Kasumi-1 (cell line): ENCODE results near the gene GLS.

ENCODE experiments used
- DNase-seq, 2 experiments: peaks; one replicate each; lab custom pipeline; 2025; lab: John Stamatoyannopoulos, UW

GLS gene

GRCh38 chr2:190887089-190887488 is 6.5 kb downstream of the GLS start:
- no peak for DNase-seq

- no peak for DNase-seq
These were observed 7.8 kb downstream of the GLS start for GRCh38 chr2:190888449-190888848.

GRCh38 chr2:190889175-190889943 is 8.7 kb downstream of the GLS start:
- no peak for DNase-seq

- peak; percentile 82 to 83 for DNase-seq
These were observed 10.8 kb downstream of the GLS start for GRCh38 chr2:190891372-190891771.

- DNase-seq: no peak
These were observed 11.3 kb downstream of the GLS start for GRCh38 chr2:190891889-190892288.

GRCh38 chr2:190893157-190893556 is 12.5 kb downstream of the GLS start:
- no peak for DNase-seq

- no peak for DNase-seq
These were observed 15.9 kb downstream of the GLS start for GRCh38 chr2:190896477-190896876.

- no peak for DNase-seq
These were observed 23.3 kb downstream of the GLS start for GRCh38 chr2:190903693-190904450.

- no peak for DNase-seq
These were observed 24.1 kb downstream of the GLS start for GRCh38 chr2:190904640-190905261.

- no peak for DNase-seq
These were observed 27.9 kb downstream of the GLS start for GRCh38 chr2:190908532-190908931.

GRCh38 chr2:190909680-190910079 is 29.1 kb downstream of the GLS start:
- no peak for DNase-seq

- DNase-seq: no peak
These were observed 29.9 kb downstream of the GLS start for GRCh38 chr2:190910341-190911136.

- no peak for DNase-seq
These were observed 31.2 kb downstream of the GLS start for GRCh38 chr2:190911813-190912212.

GRCh38 chr2:190912726-190913125 is 32.1 kb downstream of the GLS start:
- DNase-seq: no peak

GRCh38 chr2:190913725-190914124 is 33.1 kb downstream of the GLS start:
- no peak for DNase-seq

- DNase-seq: no peak
These were observed 36.2 kb downstream of the GLS start for GRCh38 chr2:190916829-190917228.

GRCh38 chr2:190920085-190920484 is 39.5 kb downstream of the GLS start:
- DNase-seq: no peak

GRCh38 chr2:190922376-190922775 is 41.8 kb downstream of the GLS start:
- DNase-seq: no peak

GRCh38 chr2:190927301-190927700 is 46.7 kb downstream of the GLS start:
- no peak for DNase-seq

GRCh38 chr2:190929919-190930318 is 49.3 kb downstream of the GLS start:
- no peak for DNase-seq

- no peak for DNase-seq
These were observed 49.8 kb downstream of the GLS start for GRCh38 chr2:190930411-190930810.

- no peak for DNase-seq
These were observed 51.9 kb downstream of the GLS start for GRCh38 chr2:190932514-190932913.
